Measurements from ENCODE around the gene KCNS3. TPM values are rescaled to one million over a fixed set of nuclear protein-coding genes. Genes with fewer than 3 reads are reported as not detected.
A peak's percentile ranks its signal among the peaks of the same experiment; 100 is the strongest.

Gene KCNS3
- total and polyA plus RNA-seq, 2 of the 13 experiments (the other 11 are each of a cell fraction or from before 2014, with no cell fraction given), result not detected

DNA sequence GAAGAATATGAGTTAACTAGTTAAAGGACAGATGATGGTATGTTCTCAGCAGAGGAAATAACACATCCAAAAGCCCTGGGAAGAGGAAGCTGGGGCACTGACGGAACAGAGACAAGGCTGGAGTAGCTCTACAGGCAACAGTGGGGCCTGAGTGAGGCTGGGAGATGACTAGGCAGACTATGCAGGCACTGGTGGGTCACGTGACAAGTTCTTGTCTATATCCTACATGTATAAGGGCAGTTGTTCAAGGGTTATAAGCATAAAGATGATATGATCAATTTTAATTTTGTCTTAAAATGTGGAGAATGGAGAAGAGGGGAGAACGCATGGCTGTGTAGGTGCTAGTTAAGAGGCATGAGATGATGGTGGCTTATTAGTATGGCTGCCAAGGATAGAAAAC is 68.6 kb downstream of the KCNS3 start:
- FAIRE-seq (no peak), ATAC-seq (no peak), DNase-seq (ENCODE audit: low spot score) (no peak)
- Histone ChIP-seq H3K4me2 (ENCODE audit: low read depth, low read length) (no peak overlapping the region), H2AFZ (ENCODE audit: low read length) (no peak overlapping the region), H4K20me1 (ENCODE audit: insufficient read depth, low read length) (no peaks in the 10 kb centered on the region), H3K27ac (ENCODE audit: extremely low read length, insufficient read depth, low read length) (no peak overlapping the region), H3K9me3 (ENCODE audit: low read length) (no peaks in the 10 kb centered on the region), H3K9ac (ENCODE audit: insufficient read depth, low read depth, low read length) (no peak overlapping the region), H3K36me3 (replicated peaks in 1 of 2; ENCODE audit: control insufficient read depth in 1 of 2, insufficient read depth in 2 of 2, low read length in 2 of 2) (no peaks in the 10 kb centered on the region), H3K4me1 (ENCODE audit: insufficient read depth, low read length) (no peaks in the 10 kb centered on the region), H3K27me3 (ENCODE audit: control insufficient read depth in 1 of 2, insufficient read depth in 2 of 2, low read length in 2 of 2) (no peaks in the 10 kb centered on the region), H3K79me2 (ENCODE audit: insufficient read depth, low read length) (no peaks in the 10 kb centered on the region), H3K4me3 (replicated peaks in 1 of 3; ENCODE audit: insufficient read depth in 1 of 3, low read depth in 2 of 3, low read length in 3 of 3) (no peak overlapping the region)
- no TSS peak for BruUV-seq (replicated peaks)
- 23% methylated on average over 3 of the region's 3 CpGs for WGBS (ENCODE audit: low lambda C conversion rate)
- in situ Hi-C loops (cut with HindIII; ENCODE audit: extremely low pct_ligation_motif_present, low pct_unique_long_range_greater_than_20kb), result no loop called here
- CTCF ChIA-PET (ENCODE audit: low intra/inter-chr PET ratio, low total read pairs), result no interaction called here
- TF ChIP-seq, protein P1, sequence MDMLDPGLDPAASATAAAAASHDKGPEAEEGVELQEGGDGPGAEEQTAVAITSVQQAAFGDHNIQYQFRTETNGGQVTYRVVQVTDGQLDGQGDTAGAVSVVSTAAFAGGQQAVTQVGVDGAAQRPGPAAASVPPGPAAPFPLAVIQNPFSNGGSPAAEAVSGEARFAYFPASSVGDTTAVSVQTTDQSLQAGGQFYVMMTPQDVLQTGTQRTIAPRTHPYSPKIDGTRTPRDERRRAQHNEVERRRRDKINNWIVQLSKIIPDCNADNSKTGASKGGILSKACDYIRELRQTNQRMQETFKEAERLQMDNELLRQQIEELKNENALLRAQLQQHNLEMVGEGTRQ (IDR thresholded peaks at IDR 0.05; ENCODE audit: low read depth, low read length), result peak; percentile 75
- TF ChIP-seq, protein P1 (CRISPR knock-in tag; IDR thresholded peaks at IDR 0.05; ENCODE audit: borderline replicate concordance), result no peak
- TF ChIP-seq GTF2F1 (IDR thresholded peaks at IDR 0.05; ENCODE audit: low read length) (no peak), GATAD2A (CRISPR knock-in tag; IDR thresholded peaks at IDR 0.05) (no peak), RAD21 (CRISPR knock-in tag; IDR thresholded peaks at IDR 0.05) (no peak), TAF15 (IDR thresholded peaks at IDR 0.05; ENCODE audit: low read depth, low read length, poor library complexity, severe bottlenecking) (no peak), SALL1 (CRISPR knock-in tag; IDR thresholded peaks at IDR 0.05) (no peak), RAD51 (IDR thresholded peaks at IDR 0.05; ENCODE audit: borderline replicate concordance) (peak; percentile 89), PHF8 (CRISPR knock-in tag; IDR thresholded peaks at IDR 0.05) (no peak), SOX13 (IDR thresholded peaks at IDR 0.05) (no peak), SOX13 (CRISPR knock-in tag; conservative IDR thresholded peaks at IDR 0.05 in 1 of 2, IDR thresholded peaks at IDR 0.05 in 1 of 2) (no peak), CAMTA2 (CRISPR knock-in tag; IDR thresholded peaks at IDR 0.05; ENCODE audit: borderline replicate concordance) (no peak), MEIS1 (CRISPR knock-in tag; IDR thresholded peaks at IDR 0.05; ENCODE audit: borderline replicate concordance) (no peak), AKAP8 (CRISPR knock-in tag; IDR thresholded peaks at IDR 0.05) (no peak), RFX5 (IDR thresholded peaks at IDR 0.05; ENCODE audit: low read depth, low read length) (no peak), ZNF20 (CRISPR knock-in tag; IDR thresholded peaks at IDR 0.05) (no peak)
- TF ChIP-seq, protein P2, sequence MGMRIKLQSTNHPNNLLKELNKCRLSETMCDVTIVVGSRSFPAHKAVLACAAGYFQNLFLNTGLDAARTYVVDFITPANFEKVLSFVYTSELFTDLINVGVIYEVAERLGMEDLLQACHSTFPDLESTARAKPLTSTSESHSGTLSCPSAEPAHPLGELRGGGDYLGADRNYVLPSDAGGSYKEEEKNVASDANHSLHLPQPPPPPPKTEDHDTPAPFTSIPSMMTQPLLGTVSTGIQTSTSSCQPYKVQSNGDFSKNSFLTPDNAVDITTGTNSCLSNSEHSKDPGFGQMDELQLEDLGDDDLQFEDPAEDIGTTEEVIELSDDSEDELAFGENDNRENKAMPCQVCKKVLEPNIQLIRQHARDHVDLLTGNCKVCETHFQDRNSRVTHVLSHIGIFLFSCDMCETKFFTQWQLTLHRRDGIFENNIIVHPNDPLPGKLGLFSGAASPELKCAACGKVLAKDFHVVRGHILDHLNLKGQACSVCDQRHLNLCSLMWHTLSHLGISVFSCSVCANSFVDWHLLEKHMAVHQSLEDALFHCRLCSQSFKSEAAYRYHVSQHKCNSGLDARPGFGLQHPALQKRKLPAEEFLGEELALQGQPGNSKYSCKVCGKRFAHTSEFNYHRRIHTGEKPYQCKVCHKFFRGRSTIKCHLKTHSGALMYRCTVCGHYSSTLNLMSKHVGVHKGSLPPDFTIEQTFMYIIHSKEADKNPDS (CRISPR knock-in tag; IDR thresholded peaks at IDR 0.05), result no peak
- TF ChIP-seq, protein P3, sequence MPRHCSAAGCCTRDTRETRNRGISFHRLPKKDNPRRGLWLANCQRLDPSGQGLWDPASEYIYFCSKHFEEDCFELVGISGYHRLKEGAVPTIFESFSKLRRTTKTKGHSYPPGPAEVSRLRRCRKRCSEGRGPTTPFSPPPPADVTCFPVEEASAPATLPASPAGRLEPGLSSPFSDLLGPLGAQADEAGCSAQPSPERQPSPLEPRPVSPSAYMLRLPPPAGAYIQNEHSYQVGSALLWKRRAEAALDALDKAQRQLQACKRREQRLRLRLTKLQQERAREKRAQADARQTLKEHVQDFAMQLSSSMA (CRISPR knock-in tag; IDR thresholded peaks at IDR 0.05), result no peak
- intact Hi-C loops (cut with micrococcal nuclease; ENCODE audit: unreplicated experiment), result no loop called here
- POLR2A ChIA-PET, result no interaction called here
